EL (cell line): Measurements from ENCODE around the gene GAN.

Experiments
- DNase-seq: peaks from one replicate; pipeline ENCODE4 v3.0.0-alpha.2; 2016

GAN gene

DNA sequence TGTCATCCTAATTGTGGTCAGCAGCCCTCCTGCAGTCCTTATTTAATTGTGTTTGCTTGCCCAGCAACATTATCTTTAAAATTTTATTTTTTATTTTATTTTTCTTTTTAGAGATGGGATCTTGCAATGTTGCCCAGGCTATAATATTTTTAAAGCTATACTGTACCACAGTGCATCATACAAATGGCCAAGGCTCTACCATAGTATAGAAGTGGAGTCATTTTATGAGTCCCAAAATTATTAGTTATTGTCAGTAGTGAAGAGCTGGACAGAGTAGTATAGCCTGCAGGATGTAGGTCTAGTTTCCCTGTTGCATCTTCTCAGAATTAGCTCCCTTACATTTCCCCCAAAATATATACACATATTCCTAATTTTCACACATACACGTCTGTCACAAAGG, 44.1 kb downstream of the GAN start:
- DNase-seq, result no peak

DNA sequence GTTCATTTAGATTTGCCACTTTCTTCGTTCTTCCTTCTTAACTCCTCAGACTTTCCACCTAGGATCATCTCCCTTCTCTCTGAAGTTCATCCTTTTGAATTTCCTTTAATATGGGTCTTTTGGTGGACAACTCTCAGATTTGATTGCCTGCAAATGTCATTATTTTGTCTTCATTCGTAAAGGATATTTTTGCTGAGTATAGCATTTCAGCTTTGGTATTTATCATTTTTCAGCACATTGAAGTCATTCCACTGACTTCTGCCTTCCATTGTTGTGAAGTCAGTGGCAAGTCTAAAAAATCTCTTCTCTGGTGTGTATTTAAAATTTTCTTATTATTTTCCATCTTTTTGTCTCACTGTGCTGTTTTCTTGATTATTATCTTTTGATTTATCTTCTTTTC, 45.4 kb downstream of the GAN start:
- no peak for DNase-seq

DNA sequence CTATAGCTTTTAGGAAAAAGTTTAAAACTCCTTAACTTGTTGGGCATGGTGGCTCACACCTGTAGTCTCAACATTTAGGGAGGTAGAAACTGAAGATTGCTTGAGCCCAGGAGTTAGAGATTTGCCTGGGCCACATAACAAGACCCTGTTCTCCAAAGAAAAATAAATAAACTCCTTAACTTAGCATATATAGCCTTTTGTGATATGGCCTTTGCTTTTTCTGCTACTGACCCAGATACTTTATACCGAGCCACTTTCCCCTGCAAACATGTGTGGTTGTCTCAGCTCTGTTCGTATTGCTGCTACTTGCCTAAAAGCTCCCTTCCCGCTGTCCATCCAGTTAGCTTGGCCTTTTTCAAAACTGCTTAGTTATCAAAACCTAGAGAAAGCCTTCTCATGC, 51.0 kb downstream of the GAN start:
- DNase-seq, result no peak

DNA sequence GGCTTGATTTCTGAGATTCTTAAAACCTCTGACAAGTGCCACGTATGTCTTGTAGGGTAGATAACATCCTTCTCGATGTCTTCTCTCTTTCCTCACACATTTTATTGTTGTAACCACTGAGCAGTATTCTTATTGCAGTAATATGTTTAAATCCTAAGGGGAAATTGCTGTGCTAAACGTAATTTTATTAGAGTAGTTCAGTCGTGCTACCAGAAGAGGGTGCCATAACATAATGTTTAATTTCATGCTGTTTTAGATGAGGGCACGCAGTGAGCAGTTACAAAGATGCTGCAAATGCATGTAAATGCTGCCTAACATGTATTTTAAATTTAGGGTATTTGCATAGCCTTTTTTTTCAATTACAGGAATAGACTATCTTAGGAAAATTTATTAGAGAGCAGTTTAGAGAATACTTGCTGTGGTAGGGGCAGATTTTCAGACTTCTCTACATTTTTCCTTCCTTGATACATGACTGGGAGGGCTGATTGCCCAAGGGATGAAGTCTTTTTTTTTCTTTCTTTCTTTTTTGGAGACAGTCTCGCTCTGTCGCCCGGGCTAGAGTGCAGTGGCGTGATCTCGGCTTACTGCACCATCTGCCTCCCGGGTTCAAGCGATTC, 51.7 kb downstream of the GAN start:
- peak; percentile 55 for DNase-seq

DNA sequence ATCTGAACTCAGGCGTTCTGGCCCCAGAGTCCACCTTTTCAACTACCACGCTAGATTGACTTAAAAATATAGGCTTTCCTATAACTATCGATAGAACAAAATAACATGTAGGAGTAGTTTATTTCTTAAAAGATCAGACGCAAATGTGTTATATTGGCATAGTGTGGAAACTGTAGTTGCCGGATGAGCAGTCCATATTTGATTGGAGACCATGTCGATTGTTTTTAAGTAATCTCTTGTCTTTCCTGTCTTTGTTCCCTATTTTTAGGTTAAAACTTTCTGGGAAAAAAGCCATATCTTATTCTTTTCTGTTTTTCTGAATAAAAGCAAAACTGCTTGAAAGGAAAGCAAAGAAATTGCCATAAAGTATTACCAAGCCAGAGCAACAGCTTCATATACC, 53.1 kb downstream of the GAN start:
- no peak for DNase-seq

DNA sequence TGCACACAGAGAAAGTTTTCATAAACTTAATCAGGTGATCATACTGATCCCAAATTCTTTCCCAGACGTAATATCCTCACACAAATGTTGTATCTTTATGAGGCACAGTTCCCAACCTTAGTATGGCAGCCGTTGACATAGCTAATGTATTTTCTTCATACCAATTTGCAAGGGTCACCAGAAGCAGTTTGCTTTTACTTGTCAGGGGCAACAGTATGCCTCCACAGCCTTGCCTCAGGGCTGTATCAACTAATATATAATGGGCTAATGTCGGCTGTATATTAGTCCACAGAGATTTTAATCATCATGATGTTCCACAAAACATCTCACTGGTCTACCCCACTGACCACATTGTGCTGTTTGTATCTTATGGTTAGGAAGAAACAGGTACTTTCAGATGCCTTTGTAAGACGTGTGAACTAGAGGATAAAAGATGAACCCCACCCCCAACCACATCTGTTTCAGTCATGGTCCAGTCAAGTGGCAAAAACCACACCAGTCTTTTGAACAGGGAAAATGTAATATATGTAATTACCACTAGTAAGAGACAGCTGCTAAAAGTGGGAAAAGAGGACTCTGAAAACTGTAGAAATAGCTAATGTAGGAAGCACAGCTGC, 55.2 kb downstream of the GAN start:
- DNase-seq, result no peak

DNA sequence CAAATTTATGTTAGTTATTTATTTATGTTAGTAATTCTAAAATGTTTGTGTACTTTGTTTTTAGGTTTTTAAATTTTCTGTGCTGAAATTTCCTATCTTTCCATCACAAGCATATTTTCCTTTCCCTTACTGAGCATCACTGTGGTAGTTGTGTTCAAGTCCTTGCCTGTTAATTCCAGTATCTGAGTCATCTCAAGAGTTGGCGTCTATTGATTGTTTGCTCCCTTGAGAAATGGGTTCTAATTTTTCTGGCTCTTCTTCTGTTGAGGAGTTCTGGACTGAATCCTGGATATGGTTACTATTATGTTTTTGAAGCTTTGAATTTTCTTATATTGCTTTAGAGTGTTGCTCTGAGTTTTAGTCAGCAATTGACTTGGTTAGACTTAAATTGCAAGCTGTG, 56.3 kb downstream of the GAN start:
- DNase-seq, result no peak

DNA sequence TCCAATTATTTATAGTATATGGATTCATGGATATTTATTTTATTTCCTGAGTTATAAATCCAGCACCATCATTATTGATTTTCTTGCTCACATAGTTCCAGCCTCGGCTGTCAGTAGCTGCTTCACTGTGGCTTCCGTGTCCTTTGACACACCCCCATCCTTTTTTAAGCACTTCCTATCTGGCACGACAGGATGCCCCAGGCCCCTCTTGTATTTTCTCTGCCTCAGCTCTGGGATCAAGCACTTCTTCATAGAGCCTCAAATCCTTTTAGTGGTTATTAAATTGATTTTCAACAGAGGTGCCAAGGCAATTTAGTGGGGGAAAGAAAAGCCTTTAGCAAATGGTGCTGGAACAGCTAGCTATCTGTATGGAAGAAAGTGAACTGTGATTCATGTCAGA, 59.8 kb downstream of the GAN start:
- no peak for DNase-seq

DNA sequence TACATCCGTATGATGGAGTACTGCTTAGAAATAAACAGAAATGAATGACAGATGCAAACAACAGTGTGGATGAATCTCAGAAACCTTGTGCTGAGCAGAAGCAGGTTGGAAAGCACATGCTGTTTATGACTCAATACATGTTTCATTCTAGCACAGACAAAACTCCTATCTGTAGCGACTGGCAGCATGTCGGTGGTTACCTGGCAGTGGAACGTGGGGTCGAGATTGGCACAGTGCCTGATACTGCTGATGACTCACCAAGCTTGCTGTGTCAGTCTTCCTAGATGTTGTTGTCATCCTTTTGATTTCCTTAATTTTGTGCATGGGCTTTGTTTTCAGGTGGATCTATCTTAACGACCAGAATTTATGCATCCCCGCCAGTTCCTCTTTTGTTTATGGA, 62.1 kb downstream of the GAN start:
- DNase-seq, result no peak

DNA sequence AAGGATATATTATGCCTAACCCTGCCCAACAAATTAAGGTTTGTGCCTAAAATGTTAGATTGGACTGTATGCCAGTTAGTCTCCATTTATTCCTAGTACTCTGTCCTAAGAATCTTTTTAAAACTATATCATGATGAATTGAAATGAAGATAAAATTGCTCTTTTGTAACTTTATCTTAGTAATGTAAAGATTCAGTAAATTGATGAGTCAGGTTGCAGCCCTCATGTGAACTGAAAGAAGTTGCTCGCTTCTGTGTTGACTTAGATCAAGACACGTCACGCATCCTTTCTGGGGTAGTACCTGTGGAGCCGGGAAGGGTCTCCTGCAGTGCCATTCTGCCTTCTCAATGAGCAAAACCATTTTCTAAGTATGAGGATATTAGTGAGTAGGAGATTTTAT, 63.3 kb downstream of the GAN start:
- no peak for DNase-seq

DNA sequence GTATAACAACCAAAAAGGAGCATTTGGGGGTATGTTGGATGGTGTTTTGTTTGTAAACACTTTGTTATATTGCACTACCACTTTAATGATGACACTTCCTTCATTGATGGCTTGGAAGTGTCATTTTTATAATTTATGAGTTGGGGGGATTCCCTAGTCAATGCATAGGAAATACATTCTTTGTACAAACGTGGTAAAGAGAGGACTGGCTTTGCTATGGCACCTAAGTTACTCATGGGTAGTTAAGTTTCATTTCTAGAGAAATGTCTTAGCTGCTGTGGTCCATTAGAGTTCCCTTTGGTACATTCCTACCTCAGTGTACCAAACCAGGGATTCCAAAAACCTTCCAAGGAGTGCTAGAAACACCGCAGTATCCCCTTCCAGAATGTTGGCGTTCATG, 66.2 kb downstream of the GAN start:
- DNase-seq, result no peak

DNA sequence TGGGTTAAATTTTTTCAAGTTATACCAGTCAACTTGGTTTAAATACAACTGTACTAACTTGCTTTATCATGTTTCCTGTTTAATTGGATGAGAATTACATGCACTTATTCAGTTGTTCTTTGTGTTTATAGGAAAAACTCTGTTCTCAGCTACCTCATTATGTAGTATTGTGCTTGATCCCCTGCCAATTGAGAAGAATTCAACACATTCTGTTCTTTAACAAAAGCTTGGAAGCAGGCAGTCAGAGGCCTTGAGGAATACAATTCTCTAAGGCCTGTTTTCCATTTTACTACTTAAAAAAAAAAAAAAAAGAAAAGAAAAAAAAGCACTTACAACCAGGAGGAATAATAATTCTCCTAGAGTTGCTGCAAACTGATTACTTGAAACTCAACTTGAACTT, 69.2 kb downstream of the GAN start:
- DNase-seq, result no peak

DNA sequence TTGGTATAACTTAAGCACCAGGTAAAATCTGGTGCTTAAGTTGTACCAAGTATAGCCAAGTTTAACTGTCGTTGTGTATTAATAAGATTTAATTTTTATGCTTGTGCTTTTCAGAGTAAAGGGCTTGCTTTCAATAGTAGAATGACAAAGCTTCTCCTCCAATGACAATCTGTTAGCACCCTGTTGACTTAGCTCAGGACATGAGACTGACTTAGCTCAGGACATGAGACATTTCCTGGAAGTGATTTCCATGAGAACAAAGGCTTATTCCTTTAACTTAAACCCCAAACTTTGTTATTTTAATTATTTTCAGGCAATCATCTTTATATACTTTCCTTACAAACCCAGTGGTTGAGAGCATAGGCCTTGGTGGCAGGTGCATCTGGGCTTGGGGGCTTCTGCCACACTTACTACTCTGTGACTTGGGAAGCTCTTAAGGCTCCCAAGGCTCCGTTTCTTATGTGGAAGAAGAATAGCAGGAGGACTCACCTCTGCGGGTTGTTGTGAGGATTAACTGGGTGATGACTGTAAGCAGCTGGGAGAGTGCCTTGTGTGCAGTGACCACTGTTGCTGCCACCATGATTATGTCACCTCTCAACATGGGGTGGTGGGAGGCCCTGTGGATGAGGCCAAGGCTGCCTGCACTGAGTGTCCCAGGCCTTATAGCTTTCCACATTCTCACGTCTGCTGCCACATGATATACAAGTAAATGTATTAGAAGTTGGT, 70.4 kb downstream of the GAN start:
- DNase-seq, result no peak

DNA sequence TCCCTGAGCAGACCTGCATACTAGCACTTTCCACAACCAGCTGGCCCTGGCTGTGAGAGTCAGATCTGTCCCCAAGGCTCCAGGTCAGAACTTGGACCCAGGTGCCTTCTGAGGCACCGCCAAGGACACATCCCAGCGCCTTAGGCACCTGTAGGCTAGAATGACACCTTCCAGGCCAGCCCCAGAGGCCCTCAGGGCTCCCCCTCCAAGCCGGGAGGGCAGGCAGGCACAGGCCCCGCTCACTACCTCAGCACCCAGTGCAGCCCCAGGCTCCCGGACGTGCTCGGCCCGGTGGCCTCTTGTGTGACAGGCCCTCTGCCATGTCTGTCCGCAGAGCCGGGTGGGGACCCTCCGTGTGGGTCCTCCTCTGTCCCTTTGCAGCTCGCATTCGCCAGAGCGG, 73.6 kb downstream of the GAN start:
- DNase-seq, result no peak

DNA sequence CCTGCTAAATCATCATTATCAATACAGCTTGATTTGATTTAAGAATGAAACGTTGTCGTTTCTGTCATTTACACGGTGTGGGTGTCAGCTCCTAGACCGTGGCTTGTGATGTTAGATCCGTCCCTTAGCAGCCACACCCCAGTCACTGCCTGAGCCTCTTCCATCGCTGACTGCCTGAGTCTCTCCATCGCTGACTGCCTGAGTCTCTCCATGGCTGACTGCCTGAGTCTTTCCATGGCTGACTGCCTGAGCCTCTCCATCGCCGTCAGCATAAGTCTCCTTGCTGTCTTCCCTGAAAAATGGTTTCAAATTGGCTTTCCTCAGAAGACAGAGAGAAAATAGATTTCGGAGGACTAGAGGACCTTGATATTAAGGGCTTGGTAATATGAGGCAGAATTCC, 76.1 kb downstream of the GAN start:
- DNase-seq, result no peak

DNA sequence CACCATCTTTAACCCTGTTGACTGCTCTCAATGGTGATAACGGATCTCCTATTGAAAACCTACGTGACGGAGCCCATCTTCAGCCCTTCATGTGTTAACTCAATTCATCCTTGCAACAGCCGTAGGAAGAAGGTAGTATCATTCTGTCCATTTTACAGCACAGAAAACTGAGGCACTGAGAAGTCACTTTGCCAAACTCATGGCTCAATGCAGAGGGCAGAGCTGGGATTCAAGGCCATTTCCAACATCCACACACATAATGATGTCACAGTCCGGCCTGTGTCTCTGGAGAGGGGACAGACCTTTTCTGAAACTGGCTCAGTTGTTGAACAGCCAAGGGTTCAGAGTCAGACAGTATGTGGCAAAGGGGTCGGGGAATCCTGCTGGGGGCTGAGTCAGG, 77.2 kb downstream of the GAN start:
- DNase-seq, result no peak

DNA sequence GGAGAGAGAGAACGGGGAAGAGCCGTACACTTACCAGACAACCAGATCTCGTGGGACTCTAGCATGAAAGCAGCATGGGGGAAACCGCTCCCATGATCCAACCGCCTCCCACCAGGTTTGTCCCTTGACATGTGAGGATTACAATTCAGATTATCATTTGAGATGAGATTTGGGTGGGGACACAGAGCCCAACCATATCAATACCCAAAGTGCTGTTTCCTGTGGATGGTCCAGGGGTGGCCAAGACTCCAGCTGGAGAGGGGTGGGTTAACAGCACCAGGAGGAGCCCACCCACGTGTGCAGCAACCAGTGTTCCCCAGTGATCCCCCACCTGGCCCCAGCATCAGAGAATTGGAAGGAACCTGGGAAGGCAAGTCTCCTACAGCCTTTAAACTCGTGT, 79.7 kb downstream of the GAN start:
- DNase-seq, result no peak

DNA sequence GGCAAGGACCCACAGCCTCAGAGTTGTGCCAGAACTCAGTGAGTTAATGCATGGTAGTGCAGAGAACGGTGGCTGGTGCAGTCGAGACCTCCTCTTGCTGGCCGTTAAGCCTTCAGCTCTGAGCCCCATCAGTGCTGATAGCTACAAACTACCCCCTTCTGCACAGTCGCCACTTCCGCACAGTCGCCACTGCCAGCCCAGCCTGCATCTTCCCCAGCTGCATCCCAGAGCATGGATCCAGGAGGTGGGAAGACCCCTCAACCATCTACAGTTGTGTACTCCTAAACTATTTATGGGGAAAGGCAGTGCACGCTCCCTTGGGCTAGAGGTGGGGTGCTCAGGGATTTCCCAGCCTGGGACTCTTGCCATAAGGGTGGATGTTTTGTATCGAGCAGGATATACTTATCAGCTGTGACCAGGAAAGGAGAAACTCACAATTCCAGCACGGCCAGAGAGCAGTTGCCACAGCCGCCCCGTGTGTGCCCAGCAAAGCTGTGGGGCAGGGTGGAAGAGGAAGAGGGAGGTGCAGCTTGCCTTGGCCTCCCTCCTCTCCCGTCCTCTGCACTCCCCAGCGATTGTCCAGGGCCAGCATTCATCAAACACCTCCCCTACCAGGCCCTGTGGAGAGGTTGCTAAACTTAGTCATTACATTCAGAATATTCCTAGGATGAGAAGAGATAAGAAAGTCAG, 80.3 kb downstream of the GAN start:
- no peak for DNase-seq

DNA sequence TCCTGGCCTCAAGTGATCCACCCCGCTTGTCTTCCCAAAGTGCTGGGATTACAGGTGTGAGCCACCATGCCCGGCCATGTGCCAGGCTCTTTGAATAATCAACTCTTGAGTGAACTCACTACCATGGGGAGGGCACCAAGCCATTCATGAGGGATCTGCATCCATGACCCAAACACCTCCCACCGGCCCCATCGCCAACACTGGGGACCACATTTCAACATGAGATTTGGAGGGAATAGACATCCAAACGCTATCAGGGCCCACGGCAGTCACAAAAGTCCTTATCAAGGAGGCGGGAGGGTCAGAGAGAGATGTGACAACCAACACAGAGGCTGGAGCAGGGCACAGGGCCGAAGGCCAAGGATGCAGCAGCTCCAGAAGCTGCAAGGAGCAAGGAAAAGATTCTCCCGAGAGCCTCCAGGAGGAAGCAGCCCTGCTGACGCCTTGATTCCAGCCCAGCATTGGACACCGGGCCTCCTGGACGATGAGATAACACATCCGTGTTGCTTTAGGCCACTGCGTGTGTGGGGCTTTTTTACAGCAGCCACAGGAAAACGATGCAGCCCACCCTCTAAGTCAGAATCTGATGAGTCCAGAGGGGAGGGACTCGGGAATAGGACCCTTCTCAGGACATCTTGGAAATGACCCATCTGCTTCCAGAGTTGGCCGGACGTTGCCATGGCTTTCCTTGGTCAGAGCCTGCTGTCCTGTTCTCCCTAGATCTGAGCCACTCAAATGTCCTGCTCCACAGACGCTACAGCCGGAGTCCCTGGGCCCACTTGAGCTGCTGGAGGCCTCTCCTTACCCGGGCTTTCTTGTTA, 82.5 kb downstream of the GAN start:
- DNase-seq, result no peak

DNA sequence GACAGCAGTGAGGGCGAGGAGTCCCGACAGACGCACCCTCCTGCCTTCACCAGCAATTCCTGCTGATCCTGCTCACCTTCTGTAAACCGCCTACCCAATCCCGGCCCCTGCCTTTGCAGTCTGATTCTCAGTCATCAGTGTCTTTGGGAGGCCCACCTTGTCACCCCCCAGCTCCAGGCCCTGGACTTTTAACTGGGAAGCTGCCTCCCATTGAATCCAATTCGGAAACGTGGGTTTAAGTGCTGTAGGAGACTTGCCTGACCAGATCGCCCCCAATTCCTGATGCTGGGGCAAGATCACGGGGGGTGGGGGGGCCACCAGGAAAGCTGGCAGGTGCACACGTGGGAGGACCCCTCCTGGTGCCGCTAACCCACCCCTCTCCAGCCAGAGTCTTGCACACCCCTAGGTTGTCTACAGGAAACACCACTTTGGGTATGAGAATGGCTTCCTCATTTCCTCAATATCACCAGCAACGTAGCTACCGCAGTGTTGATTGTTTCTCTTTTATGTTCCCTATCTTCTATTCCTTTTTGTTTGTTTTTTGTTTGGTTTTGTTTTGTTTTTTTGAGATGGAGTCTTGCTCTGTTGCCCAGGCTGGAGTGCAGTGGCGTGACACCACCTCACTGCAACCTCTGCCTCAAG, 83.2 kb downstream of the GAN start:
- DNase-seq, result no peak

DNA sequence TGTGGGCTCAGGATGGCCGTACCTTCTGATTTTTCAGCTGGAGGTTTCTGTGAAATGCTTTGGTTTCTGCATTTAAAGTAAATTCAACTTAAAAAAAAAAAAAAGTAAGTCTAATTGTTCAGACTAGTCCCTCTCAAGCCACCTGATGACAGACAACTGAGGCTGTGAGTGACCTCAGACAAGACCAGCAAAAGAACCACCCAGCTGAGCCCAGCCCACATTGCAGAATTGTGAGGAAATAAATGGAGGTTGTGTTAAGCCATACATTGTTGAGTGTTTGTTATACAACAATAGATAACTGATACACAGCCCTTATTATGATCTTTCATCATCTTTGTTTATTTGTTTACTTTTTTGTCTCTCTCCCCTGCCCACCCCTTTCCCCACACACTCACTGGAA, 85.1 kb downstream of the GAN start:
- DNase-seq, result no peak
